Spinal cord (tissue), 10 donors: ENCODE data around the gene ILF3. TPM values are rescaled to one million over a fixed set of nuclear protein-coding genes. Genes with fewer than 3 reads are reported as not detected.

Experiments
- DNase-seq, 6 donors: peaks; one replicate each; pipeline versions ENCODE4 v3.0.0 to v3.0.0-alpha.2; 2013 to 2015; ENCODE audit warnings: low spot score in 6 of 6, low read depth in 4 of 6
- H3K27ac ChIP-seq: one replicate; pipeline ENCODE4 v1.5.1; 2013; ENCODE audit warnings: low read depth, low read length, control low read depth
- H3K27me3 ChIP-seq: one replicate; pipeline ENCODE4 v1.6.1; 2013; ENCODE audit warnings: low read length; ENCODE audit not compliant: control insufficient read depth, insufficient read depth
- H3K36me3 ChIP-seq: one replicate; pipeline ENCODE4 v1.6.1; 2013; ENCODE audit warnings: low read length; ENCODE audit not compliant: control insufficient read depth, insufficient read depth
- H3K4me1 ChIP-seq: one replicate; pipeline ENCODE4 v1.6.1; 2013; ENCODE audit warnings: low read length; ENCODE audit not compliant: control insufficient read depth, insufficient read depth
- H3K4me3 ChIP-seq: one replicate; pipeline ENCODE4 v1.5.1; 2013; ENCODE audit warnings: low read depth, low read length, control low read depth
- H3K9me3 ChIP-seq: one replicate; pipeline ENCODE4 v1.6.1; 2013; ENCODE audit warnings: low read length; ENCODE audit not compliant: control insufficient read depth, insufficient read depth
- whole genome bisulfite sequencing: methylation state at CpG from one replicate; pipeline ENCODE4 v1.1.5; 2013; ENCODE audit warnings: missing lambda C conversion rate; ENCODE audit not compliant: insufficient coverage; 5-methylcytosine and 5-hydroxymethylcytosine counted together
- polyA plus RNA-seq, 2 donors: library from polyadenylated mRNA; unstranded; fragments of 120-200 nt; gene quantifications; one replicate each; pipeline ENCODE4 v1.2.1, GENCODE V29; 2013; ENCODE audit not compliant: insufficient read length in 2 of 2
- total RNA-seq, 2 donors: library from RNA; depleted of rRNA in 1 of 2; stranded (reverse); fragments of 120-200 nt in 1 of 2; fragments of >200 nt in 1 of 2; gene quantifications; one replicate each; pipeline versions ENCODE4 v1.2.3 to v1.2.4, GENCODE V29; 2013 to 2014
- donor health status: healthy.

ILF3 gene
- total and polyA plus RNA-seq, 4 donors: 89.8 to 267 (median 166) TPM

- WGBS: 91% methylated on average over 15 of the region's 15 CpGs
- no peak for DNase-seq
- Histone ChIP-seq H3K27ac (no peak overlapping the region), H3K4me1 (peaks cover 21% of the 10 kb centered on the region), H3K9me3 (no peaks in the 10 kb centered on the region), H3K27me3 (no peaks in the 10 kb centered on the region), H3K36me3 (peaks cover 90% of the 10 kb centered on the region), H3K4me3 (no peak overlapping the region)
Measured at GRCh38 chr19:10682397-10683063, 28.4 kb downstream of the ILF3 start.

- 66% methylated on average over 15 of the region's 15 CpGs for WGBS
- no peaks in the 10 kb centered on the region for H3K27me3 ChIP-seq
- peaks cover 22% of the 10 kb centered on the region for H3K4me1 ChIP-seq
- no peaks in the 10 kb centered on the region for H3K9me3 ChIP-seq
- no peak for DNase-seq
- peaks cover 90% of the 10 kb centered on the region for H3K36me3 ChIP-seq
- no peak overlapping the region for H3K27ac ChIP-seq
- H3K4me3 ChIP-seq: no peak overlapping the region
Measured at GRCh38 chr19:10683064-10683426, 28.9 kb downstream of the ILF3 start.

GRCh38 chr19:10683582-10683981 is 29.4 kb downstream of the ILF3 start:
- Histone ChIP-seq H3K27ac (no peak overlapping the region), H3K36me3 (peaks cover 90% of the 10 kb centered on the region), H3K27me3 (no peaks in the 10 kb centered on the region), H3K9me3 (no peaks in the 10 kb centered on the region), H3K4me1 (peaks cover 22% of the 10 kb centered on the region), H3K4me3 (no peak overlapping the region)
- 91% methylated on average over 20 of the region's 21 CpGs for WGBS
- DNase-seq: no peak

GRCh38 chr19:10685210-10685609 is 31.1 kb downstream of the ILF3 start:
- peak in 3 of 6 donors; percentile 39 to 78 (median 45) for DNase-seq
- no peak overlapping the region for H3K27ac ChIP-seq
- no peaks in the 10 kb centered on the region for H3K9me3 ChIP-seq
- 47% methylated on average over 5 of the region's 5 CpGs for WGBS
- no peaks in the 10 kb centered on the region for H3K27me3 ChIP-seq
- peaks cover 90% of the 10 kb centered on the region for H3K36me3 ChIP-seq
- H3K4me3 ChIP-seq: no peak overlapping the region
- H3K4me1 ChIP-seq: peaks cover 22% of the 10 kb centered on the region

GRCh38 chr19:10686193-10686592 is 32.0 kb downstream of the ILF3 start:
- WGBS: 72% methylated on average over 10 of the region's 10 CpGs
- peak overlapping the region; percentile 33 for H3K27ac ChIP-seq
- peaks cover 90% of the 10 kb centered on the region for H3K36me3 ChIP-seq
- DNase-seq: no peak
- no peaks in the 10 kb centered on the region for H3K9me3 ChIP-seq
- H3K4me1 ChIP-seq: peaks cover 22% of the 10 kb centered on the region
- H3K27me3 ChIP-seq: no peaks in the 10 kb centered on the region
- no peak overlapping the region for H3K4me3 ChIP-seq

GRCh38 chr19:10686661-10687517 is 32.7 kb downstream of the ILF3 start:
- Histone ChIP-seq H3K4me1 (peaks cover 22% of the 10 kb centered on the region), H3K27ac (peak overlapping the region; percentile 33), H3K4me3 (no peak overlapping the region), H3K9me3 (no peaks in the 10 kb centered on the region), H3K27me3 (no peaks in the 10 kb centered on the region), H3K36me3 (peaks cover 90% of the 10 kb centered on the region)
- peak in 1 of 6 donors; percentile 44 for DNase-seq
- WGBS: 60% methylated on average over 30 of the region's 31 CpGs

GRCh38 chr19:10687518-10688288 is 33.6 kb downstream of the ILF3 start:
- peaks cover 22% of the 10 kb centered on the region for H3K4me1 ChIP-seq
- DNase-seq: no peak
- no peak overlapping the region for H3K27ac ChIP-seq

GRCh38 chr19:10688545-10689280 is 34.6 kb downstream of the ILF3 start:
- Histone ChIP-seq H3K27me3 (no peaks in the 10 kb centered on the region), H3K27ac (no peak overlapping the region), H3K36me3 (peaks cover 90% of the 10 kb centered on the region), H3K9me3 (no peaks in the 10 kb centered on the region), H3K4me1 (peaks cover 22% of the 10 kb centered on the region), H3K4me3 (no peak overlapping the region)
- DNase-seq: no peak
- 94% methylated on average over 23 of the region's 27 CpGs for WGBS

More at GRCh38 chr19:10687518-10688288, 33.6 kb downstream of the ILF3 start:
- 92% methylated on average over 25 of the region's 25 CpGs for WGBS
- Histone ChIP-seq H3K36me3 (peaks cover 90% of the 10 kb centered on the region), H3K27me3 (no peaks in the 10 kb centered on the region), H3K4me3 (no peak overlapping the region), H3K9me3 (no peaks in the 10 kb centered on the region)

GRCh38 chr19:10690341-10690781 is 36.2 kb downstream of the ILF3 start:
- Histone ChIP-seq H3K27me3 (no peaks in the 10 kb centered on the region), H3K36me3 (peaks cover 84% of the 10 kb centered on the region), H3K4me3 (no peak overlapping the region), H3K4me1 (peaks cover 29% of the 10 kb centered on the region), H3K9me3 (no peaks in the 10 kb centered on the region), H3K27ac (no peak overlapping the region)
- WGBS: 91% methylated on average over 6 of the region's 7 CpGs
- peak in 1 of 6 donors; percentile 54 for DNase-seq
